ENCODE data around the gene TSPEAR.

Gene TSPEAR

GRCh38 chr21:44466996-44467858 lies 244.1 kb downstream of the TSPEAR start:
- no peak for DNase-seq (ENCODE audit: low spot score)
- in situ Hi-C loops (cut with MboI; ENCODE audit: low pct_unique_long_range_greater_than_20kb, low sequenced_read_pairs, unreplicated experiment) = loop anchor here (25.0 kb wide), 1 partner anchor 380 kb away; no protein-coding TSS in a partner anchor

GRCh38 chr21:44466351-44466954 lies 244.9 kb downstream of the TSPEAR start:
- DNase-seq (ENCODE audit: low spot score) = no peak
- in situ Hi-C loops (cut with MboI; ENCODE audit: low pct_unique_long_range_greater_than_20kb, low sequenced_read_pairs, unreplicated experiment) = loop anchor here (25.0 kb wide), 1 partner anchor 379 kb away; no protein-coding TSS in a partner anchor
- TF ChIP-seq, protein P1, sequence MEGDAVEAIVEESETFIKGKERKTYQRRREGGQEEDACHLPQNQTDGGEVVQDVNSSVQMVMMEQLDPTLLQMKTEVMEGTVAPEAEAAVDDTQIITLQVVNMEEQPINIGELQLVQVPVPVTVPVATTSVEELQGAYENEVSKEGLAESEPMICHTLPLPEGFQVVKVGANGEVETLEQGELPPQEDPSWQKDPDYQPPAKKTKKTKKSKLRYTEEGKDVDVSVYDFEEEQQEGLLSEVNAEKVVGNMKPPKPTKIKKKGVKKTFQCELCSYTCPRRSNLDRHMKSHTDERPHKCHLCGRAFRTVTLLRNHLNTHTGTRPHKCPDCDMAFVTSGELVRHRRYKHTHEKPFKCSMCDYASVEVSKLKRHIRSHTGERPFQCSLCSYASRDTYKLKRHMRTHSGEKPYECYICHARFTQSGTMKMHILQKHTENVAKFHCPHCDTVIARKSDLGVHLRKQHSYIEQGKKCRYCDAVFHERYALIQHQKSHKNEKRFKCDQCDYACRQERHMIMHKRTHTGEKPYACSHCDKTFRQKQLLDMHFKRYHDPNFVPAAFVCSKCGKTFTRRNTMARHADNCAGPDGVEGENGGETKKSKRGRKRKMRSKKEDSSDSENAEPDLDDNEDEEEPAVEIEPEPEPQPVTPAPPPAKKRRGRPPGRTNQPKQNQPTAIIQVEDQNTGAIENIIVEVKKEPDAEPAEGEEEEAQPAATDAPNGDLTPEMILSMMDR (IDR thresholded peaks at IDR 0.05; ENCODE audit: extremely low read depth, insufficient read depth, missing control alignments) = no peak

More at GRCh38 chr21:44466996-44467858, 244.1 kb downstream of the TSPEAR start:
- TF ChIP-seq, protein P1 (IDR thresholded peaks at IDR 0.05; ENCODE audit: extremely low read depth, insufficient read depth, missing control alignments) = no peak

- in situ Hi-C loops (cut with MboI; ENCODE audit: low pct_unique_long_range_greater_than_20kb, low sequenced_read_pairs, unreplicated experiment) = loop anchor here (25.0 kb wide), 1 partner anchor 377 kb away; no protein-coding TSS in a partner anchor
- TF ChIP-seq, protein P1 (IDR thresholded peaks at IDR 0.05; ENCODE audit: extremely low read depth, insufficient read depth, missing control alignments) = no peak
- DNase-seq (ENCODE audit: low spot score) = no peak
These were observed 247.0 kb downstream of the TSPEAR start for GRCh38 chr21:44464351-44464750.

DNA sequence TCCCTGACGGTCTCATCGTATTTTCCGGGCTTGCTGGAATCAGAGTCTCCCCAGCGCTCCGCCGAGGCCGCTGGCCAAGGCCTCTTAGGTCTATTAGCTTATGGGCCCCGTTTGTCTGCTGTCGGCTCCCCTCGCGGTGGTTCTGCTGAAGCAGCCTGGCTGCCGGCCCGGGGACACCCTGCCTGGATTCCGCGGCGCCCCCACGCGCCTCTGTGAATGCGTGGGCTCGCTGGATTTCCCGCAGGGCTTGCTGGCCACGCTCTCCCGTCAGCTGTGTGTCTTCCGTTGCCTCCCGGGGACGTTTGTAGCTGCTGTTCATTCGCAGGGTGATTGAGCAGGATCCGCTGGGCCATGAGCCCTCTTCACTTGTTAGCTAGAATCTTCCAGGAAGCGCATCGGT lies 247.6 kb downstream of the TSPEAR start:
- TF ChIP-seq, protein P1 (IDR thresholded peaks at IDR 0.05; ENCODE audit: extremely low read depth, insufficient read depth, missing control alignments) = no peak
- no peak for DNase-seq (ENCODE audit: low spot score)
- in situ Hi-C loops (cut with MboI; ENCODE audit: low pct_unique_long_range_greater_than_20kb, low sequenced_read_pairs, unreplicated experiment) = loop anchor here (25.0 kb wide), 1 partner anchor 376 kb away; no protein-coding TSS in a partner anchor

GRCh38 chr21:44462834-44463200 lies 248.6 kb downstream of the TSPEAR start:
- TF ChIP-seq, protein P1 (IDR thresholded peaks at IDR 0.05; ENCODE audit: extremely low read depth, insufficient read depth, missing control alignments) = no peak
- no peak for DNase-seq (ENCODE audit: low spot score)
- in situ Hi-C loops (cut with MboI; ENCODE audit: low pct_unique_long_range_greater_than_20kb, low sequenced_read_pairs, unreplicated experiment) = loop anchor here (25.0 kb wide), 1 partner anchor 376 kb away; no protein-coding TSS in a partner anchor

GRCh38 chr21:44462086-44462833 lies 249.1 kb downstream of the TSPEAR start:
- no peak for DNase-seq (ENCODE audit: low spot score)
- in situ Hi-C loops (cut with MboI; ENCODE audit: low pct_unique_long_range_greater_than_20kb, low sequenced_read_pairs, unreplicated experiment) = loop anchor here (25.0 kb wide), 1 partner anchor 375 kb away; no protein-coding TSS in a partner anchor
- TF ChIP-seq, protein P1 (IDR thresholded peaks at IDR 0.05; ENCODE audit: extremely low read depth, insufficient read depth, missing control alignments) = no peak

All from GM13977 (cell line).